Activated CD4-positive, CD25-positive, alpha-beta regulatory T cell (primary cell): Measurements from ENCODE around the gene CERS5.
"Not testable (repeated sequence)": the region's sequence is repeated elsewhere in the genome, so short reads cannot be mapped to it uniquely, and the experiment has no call there.

Experiments
- DNase-seq, 4 experiments: peaks; one replicate each; lab custom pipeline; 2025; lab: John Stamatoyannopoulos, UW

CERS5 gene

GRCh38 chr12:50187084-50187900, 20.1 kb upstream of the CERS5 start:
- DNase-seq, result no peak

GRCh38 chr12:50186681-50187080, 19.5 kb upstream of the CERS5 start:
- no peak for DNase-seq

- DNase-seq, result no peak
Measured at GRCh38 chr12:50185970-50186663, 18.9 kb upstream of the CERS5 start.

GRCh38 chr12:50185301-50185895, 18.2 kb upstream of the CERS5 start:
- no peak for DNase-seq

GRCh38 chr12:50184261-50184660, 17.1 kb upstream of the CERS5 start:
- DNase-seq, result no peak

- DNase-seq, result no peak
Measured at GRCh38 chr12:50182461-50182860, 15.3 kb upstream of the CERS5 start.

GRCh38 chr12:50181691-50182090, 14.5 kb upstream of the CERS5 start:
- DNase-seq, result no peak

GRCh38 chr12:50175716-50176026, 8.5 kb upstream of the CERS5 start:
- no peak for DNase-seq

- DNase-seq, result no peak
Measured at GRCh38 chr12:50174971-50175715, 8.0 kb upstream of the CERS5 start.

GRCh38 chr12:50166799-50167048, 445 bp downstream of the CERS5 start:
- DNase-seq, result peak in 3 of 4 experiments; percentile 28 to 44 (median 35)

- DNase-seq, result no peak
Measured at GRCh38 chr12:50164963-50165362, 2.2 kb downstream of the CERS5 start.

GRCh38 chr12:50162230-50162629, 4.9 kb downstream of the CERS5 start:
- no peak for DNase-seq

GRCh38 chr12:50160643-50161042, 6.5 kb downstream of the CERS5 start:
- no peak for DNase-seq

- DNase-seq, result no peak
Measured at GRCh38 chr12:50157259-50157658, 9.9 kb downstream of the CERS5 start.

GRCh38 chr12:50156641-50157040, 10.5 kb downstream of the CERS5 start:
- DNase-seq, result no peak

GRCh38 chr12:50154947-50155346, 12.2 kb downstream of the CERS5 start:
- DNase-seq, result not testable (repeated sequence)

GRCh38 chr12:50151047-50151687, 16.0 kb downstream of the CERS5 start:
- DNase-seq, result no peak

- DNase-seq, result no peak
Measured at GRCh38 chr12:50149311-50149710, 17.9 kb downstream of the CERS5 start.

GRCh38 chr12:50148011-50148410, 19.2 kb downstream of the CERS5 start:
- not testable (repeated sequence) for DNase-seq

- DNase-seq, result no peak
Measured at GRCh38 chr12:50147281-50147680, 19.9 kb downstream of the CERS5 start.

- no peak for DNase-seq
Measured at GRCh38 chr12:50145439-50145838, 21.7 kb downstream of the CERS5 start.

GRCh38 chr12:50142993-50143392, 24.2 kb downstream of the CERS5 start:
- DNase-seq, result no peak
